HG02840 (cell line): ENCODE measurements around the gene XPO6.

Source experiments
- ATAC-seq: cut with Tn5 transposase; IDR thresholded peaks from one replicate; pipeline ENCODE4 v1.9.1; 2021; ENCODE audit warnings: mild to moderate bottlenecking, moderate library complexity, moderate number of reproducible peaks; ENCODE audit not compliant: unreplicated experiment, low FRiP score

Gene XPO6

DNA sequence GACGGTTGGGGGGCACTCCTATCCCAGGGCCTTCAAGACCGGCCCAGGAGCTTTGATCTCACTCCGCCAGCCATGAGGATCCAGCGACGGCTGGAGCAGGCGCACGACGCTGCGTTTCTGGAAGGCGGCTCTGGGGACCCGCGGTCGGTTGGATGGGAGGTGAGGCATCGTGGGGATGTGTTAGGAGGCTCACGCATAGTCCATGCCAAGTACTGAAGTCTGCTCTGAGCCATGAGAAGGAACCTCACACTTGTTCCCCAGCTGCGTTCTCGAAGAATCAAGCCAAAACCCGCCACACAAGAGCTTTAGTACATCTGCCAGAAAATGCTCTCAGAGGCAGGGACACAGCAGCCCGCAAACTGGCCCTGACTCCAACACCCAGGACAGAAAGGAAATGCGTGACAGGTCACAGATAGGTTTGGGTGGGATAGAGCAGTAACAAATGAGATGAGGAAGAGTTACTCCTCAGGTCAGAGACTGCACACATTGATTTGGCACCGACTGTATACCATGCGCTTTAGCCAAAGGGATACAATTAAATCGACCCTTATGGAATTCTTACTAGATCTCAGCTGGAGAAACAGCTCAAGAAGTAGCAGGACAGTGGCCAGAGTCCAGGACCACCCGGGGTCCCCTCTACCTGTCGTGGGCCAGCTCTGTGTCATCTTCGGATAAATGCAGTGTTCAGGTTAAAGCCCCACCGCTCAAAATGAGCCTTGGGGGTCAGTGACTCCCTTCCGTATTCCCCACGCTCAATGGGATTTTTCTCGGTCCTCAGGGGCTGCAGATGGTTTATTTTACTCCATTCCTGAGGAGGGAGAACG, 141.6 kb downstream of the XPO6 start:
- no peak for ATAC-seq

DNA sequence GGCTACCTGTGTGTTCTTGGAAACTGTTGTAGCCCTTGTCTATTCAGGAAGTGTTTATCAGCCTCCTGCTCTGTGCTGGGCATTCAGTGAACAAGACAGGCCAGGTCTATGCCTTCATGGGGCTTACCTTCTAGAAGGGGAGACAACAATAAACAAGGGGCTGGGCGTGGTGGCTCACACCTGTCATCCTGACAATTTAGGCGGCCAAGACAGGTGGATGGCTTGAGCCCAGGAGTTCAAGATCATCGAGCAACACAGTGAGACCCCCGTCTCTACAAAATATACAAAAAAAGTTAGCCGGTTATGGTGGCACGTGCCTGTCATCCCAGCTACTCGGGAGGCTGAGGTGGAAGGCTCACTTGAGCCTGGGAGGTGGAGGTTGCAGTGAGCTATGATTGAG, 142.8 kb downstream of the XPO6 start:
- no peak for ATAC-seq

DNA sequence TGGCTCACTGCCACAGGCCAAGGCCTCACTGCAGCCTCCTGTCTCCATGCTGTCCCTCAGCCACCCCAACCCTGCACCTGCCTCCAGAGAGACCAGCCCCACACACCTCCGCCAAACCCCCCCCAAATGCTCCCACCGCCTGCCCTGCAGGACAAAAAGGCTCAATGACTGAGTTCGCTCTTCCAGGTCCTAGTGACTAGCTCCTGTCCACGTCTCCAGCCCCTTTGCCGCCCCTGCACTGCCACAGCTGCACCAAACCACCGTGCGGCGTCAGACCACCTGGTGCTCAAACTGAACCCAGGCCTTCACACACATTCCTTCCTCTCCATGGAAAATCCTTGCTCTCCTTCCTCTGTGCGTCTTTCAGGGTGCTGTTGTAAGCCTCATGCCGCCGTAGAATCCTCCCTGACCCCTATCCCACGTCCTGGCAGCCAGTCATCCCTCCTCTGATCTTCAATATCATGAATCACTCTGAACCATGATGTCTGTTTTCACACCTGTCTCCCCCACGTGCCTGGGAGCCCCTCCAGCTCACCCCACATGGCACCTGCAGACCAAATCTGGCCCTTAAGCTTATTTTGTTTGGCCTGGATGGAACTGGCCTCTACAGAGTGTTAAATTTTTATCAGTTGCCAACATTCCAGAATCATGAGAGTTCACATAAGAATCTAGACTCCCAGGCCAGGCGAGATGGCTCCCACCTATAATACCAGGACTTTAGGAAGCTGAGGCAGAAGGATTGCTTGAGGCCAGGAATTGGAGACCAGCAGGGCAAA, 144.0 kb downstream of the XPO6 start:
- no peak for ATAC-seq

- no peak for ATAC-seq
These were observed 147.0 kb downstream of the XPO6 start for GRCh38 chr16:28064706-28065249.

- ATAC-seq, result no peak
These were observed 147.6 kb downstream of the XPO6 start for GRCh38 chr16:28064150-28064549.

GRCh38 chr16:28063591-28064061, 148.1 kb downstream of the XPO6 start, which contains the start of gene GSG1L:
Gene GSG1L (minus strand): TSS chr16:28063714. CDS start chr16:28063424, 290 bp downstream.
- ATAC-seq, result no peak

DNA sequence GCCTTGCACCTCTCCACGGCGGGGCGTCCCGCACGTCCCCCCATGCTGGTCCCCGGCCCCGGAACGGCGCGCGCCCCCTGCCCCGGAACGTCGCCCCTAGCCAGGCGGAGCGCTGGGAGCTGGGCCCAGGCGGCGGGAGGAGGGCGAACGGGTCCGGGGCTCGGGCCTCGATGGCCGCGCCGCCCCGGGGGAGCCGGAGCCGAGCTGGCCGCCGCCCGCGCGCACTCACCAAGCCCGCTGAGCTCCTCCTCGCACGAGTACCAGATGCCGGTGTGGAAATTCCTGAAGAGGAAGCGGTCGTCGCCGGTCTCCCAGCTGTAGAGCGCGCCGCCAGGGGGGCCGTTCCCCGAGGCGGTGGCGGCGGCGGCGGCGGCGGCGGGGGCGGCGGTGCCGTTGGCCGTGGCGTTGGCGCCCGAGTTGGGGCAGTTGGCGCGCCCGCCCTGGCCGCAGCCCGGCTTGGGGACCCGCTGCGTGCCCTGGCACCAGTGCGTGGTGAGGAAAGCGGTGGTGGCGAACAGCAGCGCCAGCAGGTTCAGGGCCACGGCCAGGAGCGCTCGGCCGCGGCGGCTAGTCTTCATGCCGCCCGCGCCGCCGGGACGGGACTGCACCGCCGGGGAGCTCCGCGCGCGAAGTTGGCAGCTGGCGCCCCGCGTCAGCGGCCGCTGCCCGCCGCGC, 148.8 kb downstream of the XPO6 start:
- no peak for ATAC-seq

GRCh38 chr16:28062261-28062846, 149.4 kb downstream of the XPO6 start:
- ATAC-seq, result no peak

DNA sequence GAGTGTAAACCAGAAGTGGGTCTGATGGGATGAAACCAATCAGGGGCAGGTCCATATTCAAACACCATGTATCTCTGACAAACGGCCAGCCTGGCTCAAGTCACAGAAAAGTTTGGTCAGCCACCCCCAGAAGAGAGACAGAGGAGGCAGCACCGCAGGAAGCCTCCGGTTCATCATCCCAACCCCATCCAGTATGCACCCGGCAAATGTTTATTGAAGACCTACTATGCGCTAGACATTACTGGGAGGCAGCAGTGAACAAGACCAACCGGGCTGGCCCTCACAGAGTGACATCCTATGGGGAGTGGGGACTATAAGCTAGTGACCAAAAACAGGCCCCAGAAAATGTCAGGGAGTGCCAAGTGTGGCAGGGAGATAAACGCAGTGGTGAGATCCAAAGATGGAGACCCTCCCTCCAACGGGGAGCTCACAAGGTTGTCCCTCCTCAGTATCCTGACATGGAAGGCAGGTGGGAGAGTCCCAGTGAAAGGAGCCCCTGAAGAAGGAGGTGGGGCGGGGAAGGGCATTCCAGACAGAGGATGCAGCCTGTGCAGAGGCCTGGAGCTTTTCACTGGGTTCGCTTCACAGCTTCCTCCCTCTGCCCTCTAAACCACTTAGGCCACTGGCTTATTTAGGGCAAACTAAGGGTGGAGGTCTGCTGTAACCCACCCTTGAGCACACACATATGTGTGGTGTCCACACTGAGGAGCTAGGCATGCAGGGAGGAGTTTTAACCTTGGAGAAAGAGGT, 150.2 kb downstream of the XPO6 start:
- ATAC-seq, result no peak

GRCh38 chr16:28059841-28060575, 151.8 kb downstream of the XPO6 start:
- no peak for ATAC-seq

GRCh38 chr16:28058839-28059589, 152.8 kb downstream of the XPO6 start:
- ATAC-seq, result no peak

GRCh38 chr16:28057949-28058348, 153.8 kb downstream of the XPO6 start:
- no peak for ATAC-seq

DNA sequence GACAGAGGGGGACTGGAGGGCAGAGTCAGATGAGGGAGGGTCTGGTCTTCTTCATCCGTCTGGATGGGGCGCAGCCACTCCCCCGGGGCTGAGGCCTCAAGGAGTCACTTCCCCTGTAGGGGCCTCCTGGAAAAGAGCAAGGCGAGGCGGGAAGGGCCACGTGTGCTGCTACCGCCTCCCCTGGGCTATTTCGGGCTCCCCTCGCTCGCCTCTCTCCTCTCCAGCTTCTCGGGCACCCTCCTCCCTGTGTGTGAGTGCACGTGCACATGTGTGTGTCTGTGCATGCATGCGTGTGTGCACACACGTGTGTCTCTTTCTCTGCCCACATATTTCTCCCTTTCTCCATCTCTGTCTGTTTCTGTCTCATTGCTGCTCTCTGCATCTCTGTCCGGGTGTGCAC, 158.3 kb downstream of the XPO6 start:
- ATAC-seq, result no peak

- ATAC-seq, result no peak
These were observed 159.3 kb downstream of the XPO6 start for GRCh38 chr16:28052274-28053128.

GRCh38 chr16:28051486-28051885, 160.3 kb downstream of the XPO6 start:
- ATAC-seq, result no peak
